ENCODE measurements around the gene FAM20A.
"Not testable (repeated sequence)": the region's sequence is repeated elsewhere in the genome, so short reads cannot be mapped to it uniquely, and the experiment has no call there.

Gene FAM20A

GRCh38 chr17:68592682-68593641, 8.2 kb downstream of the FAM20A start:
- in situ Hi-C loops (cut with HindIII; ENCODE audit: low sequenced_read_pairs) = no loop called here

- in situ Hi-C loops (cut with HindIII; ENCODE audit: low sequenced_read_pairs) = no loop called here
These were observed 9.2 kb downstream of the FAM20A start for GRCh38 chr17:68592009-68592408.

- in situ Hi-C loops (cut with HindIII; ENCODE audit: low sequenced_read_pairs) = no loop called here
These were observed 9.6 kb downstream of the FAM20A start for GRCh38 chr17:68591583-68591982.

GRCh38 chr17:68589086-68589485, 12.1 kb downstream of the FAM20A start:
- in situ Hi-C loops (cut with HindIII; ENCODE audit: low sequenced_read_pairs) = no loop called here

GRCh38 chr17:68588362-68588761, 12.8 kb downstream of the FAM20A start:
- in situ Hi-C loops (cut with HindIII; ENCODE audit: low sequenced_read_pairs) = no loop called here

- in situ Hi-C loops (cut with HindIII; ENCODE audit: low sequenced_read_pairs) = no loop called here
These were observed 13.3 kb downstream of the FAM20A start for GRCh38 chr17:68587847-68588246.

- in situ Hi-C loops (cut with HindIII; ENCODE audit: low sequenced_read_pairs) = no loop called here
These were observed 14.1 kb downstream of the FAM20A start for GRCh38 chr17:68587026-68587425.

- in situ Hi-C loops (cut with HindIII; ENCODE audit: low sequenced_read_pairs) = no loop called here
These were observed 15.5 kb downstream of the FAM20A start for GRCh38 chr17:68585643-68586042.

GRCh38 chr17:68584581-68585303, 16.4 kb downstream of the FAM20A start:
- in situ Hi-C loops (cut with HindIII; ENCODE audit: low sequenced_read_pairs) = no loop called here

- in situ Hi-C loops (cut with HindIII; ENCODE audit: low sequenced_read_pairs) = not testable (repeated sequence)
These were observed 18.3 kb downstream of the FAM20A start for GRCh38 chr17:68582867-68583266.

GRCh38 chr17:68581863-68582645, 19.1 kb downstream of the FAM20A start:
- in situ Hi-C loops (cut with HindIII; ENCODE audit: low sequenced_read_pairs) = no loop called here

GRCh38 chr17:68580236-68580770, 20.9 kb downstream of the FAM20A start:
- in situ Hi-C loops (cut with HindIII; ENCODE audit: low sequenced_read_pairs) = no loop called here

- in situ Hi-C loops (cut with HindIII; ENCODE audit: low sequenced_read_pairs) = no loop called here
These were observed 21.8 kb downstream of the FAM20A start for GRCh38 chr17:68579194-68579927.

- in situ Hi-C loops (cut with HindIII; ENCODE audit: low sequenced_read_pairs) = no loop called here
These were observed 22.9 kb downstream of the FAM20A start for GRCh38 chr17:68578236-68578635.

GRCh38 chr17:68577497-68577821, 23.7 kb downstream of the FAM20A start:
- in situ Hi-C loops (cut with HindIII; ENCODE audit: low sequenced_read_pairs) = no loop called here

GRCh38 chr17:68576811-68577496, 24.2 kb downstream of the FAM20A start:
- in situ Hi-C loops (cut with HindIII; ENCODE audit: low sequenced_read_pairs) = no loop called here

GRCh38 chr17:68576137-68576536, 25.0 kb downstream of the FAM20A start:
- in situ Hi-C loops (cut with HindIII; ENCODE audit: low sequenced_read_pairs) = no loop called here

GRCh38 chr17:68573338-68573737, 27.8 kb downstream of the FAM20A start:
- in situ Hi-C loops (cut with HindIII; ENCODE audit: low sequenced_read_pairs) = no loop called here

- in situ Hi-C loops (cut with HindIII; ENCODE audit: low sequenced_read_pairs) = no loop called here
These were observed 28.9 kb downstream of the FAM20A start for GRCh38 chr17:68572138-68572842.
